GM19455 (cell line): Measurements from ENCODE around the gene STYXL2.

ENCODE experiments used
- ATAC-seq: cut with Tn5 transposase; IDR thresholded peaks from one replicate; pipeline ENCODE4 v1.9.1; 2021; ENCODE audit not compliant: unreplicated experiment

Gene STYXL2

DNA sequence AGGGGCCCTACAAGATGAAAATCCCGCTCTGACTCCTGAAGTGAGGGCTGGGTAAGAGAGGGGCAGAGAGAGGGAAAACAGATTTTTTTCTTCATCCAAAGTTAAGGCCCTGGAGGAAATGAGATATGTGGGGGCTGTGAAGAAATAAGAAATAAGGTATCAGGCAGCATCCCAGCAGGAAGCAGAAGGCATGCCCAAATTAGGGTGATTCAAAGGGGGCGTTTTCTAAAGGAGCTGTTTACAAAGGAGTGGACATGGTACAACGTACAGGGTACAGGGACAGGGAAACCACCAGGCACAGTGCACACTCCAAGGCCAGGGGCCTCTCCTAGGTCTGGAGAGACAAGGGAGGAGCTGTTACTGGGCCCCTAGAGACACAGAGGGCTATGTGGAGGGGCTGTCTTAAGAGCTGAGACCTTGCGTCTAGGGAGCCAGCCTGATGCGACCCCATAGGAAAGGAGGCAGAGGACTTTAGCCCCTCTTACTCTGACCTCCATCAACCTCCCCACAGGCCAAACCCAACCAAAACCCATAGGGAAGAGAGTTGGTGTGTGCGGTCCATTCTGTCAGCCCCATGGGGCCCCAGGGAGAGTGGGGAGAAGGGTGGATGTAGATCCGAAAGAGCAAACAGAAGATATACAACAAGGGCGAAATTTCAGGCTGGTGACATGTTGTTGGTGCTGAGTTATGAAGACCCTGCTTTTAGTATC is 38.6 kb downstream of the STYXL2 start:
- no peak for ATAC-seq

DNA sequence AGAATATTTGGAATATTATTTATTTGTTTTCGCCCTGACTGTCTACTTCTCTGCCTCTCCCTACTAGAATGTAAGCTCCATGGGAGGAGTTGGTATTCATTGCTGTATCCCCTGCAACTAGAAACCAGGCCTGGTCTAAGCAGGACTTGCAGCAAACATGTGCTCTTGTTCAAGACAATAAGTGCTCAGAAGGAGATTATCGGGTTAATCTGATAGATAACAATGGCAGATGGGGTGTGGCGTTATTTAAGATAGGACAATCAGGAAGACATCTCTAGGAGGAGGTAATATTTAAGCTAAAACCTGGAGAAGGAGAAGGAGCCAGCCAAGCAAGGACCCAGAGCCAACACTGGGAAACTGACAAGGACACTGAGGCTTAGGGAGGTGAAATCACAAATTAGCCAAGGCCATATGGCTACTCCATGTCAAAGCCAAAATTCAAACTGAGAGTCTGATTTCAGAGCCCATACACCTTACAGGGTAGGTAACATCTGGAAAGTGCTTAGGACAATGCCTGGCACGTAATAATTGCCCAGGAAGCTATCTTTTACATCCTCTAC is 41.5 kb downstream of the STYXL2 start:
- no peak for ATAC-seq

DNA sequence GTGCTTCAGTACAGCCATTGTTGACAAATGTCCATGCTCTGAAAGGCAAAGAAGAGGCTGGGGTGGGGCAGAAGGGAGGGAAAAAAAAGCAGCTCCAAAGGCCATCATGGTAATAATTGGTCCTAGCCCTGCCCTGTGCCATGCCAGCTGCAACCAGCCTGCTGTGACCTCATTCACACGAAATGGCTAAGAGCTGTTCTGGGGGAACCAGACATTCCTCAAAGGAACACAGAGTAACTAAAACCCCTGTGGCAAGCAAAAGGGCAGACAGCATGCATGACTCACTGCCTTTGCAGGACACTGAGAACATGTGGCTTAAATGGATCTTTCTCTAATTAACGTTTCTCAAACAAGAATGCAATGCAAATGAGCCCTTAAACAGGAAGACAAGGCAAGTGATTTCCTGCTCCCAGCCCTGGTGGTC is 42.3 kb downstream of the STYXL2 start:
- ATAC-seq, result no peak

DNA sequence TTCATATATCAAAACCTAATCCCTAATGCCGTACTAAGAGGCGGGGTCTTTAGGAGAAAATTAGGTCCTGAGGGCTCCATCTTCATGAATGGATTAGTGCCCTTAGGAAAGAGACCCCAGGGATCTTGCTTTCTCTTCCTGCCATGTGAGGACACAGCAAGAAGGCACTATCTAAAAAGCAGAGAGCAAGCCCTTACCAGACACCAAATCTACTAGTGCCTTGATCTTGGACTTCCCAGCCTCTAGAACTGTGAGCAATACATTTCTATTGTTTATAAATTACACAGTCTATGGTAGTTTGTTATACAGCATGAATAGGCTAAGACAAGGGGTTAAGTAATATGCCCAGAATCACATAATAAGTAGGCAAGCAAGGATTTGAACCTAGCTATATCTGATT is 42.9 kb downstream of the STYXL2 start:
- ATAC-seq, result no peak

DNA sequence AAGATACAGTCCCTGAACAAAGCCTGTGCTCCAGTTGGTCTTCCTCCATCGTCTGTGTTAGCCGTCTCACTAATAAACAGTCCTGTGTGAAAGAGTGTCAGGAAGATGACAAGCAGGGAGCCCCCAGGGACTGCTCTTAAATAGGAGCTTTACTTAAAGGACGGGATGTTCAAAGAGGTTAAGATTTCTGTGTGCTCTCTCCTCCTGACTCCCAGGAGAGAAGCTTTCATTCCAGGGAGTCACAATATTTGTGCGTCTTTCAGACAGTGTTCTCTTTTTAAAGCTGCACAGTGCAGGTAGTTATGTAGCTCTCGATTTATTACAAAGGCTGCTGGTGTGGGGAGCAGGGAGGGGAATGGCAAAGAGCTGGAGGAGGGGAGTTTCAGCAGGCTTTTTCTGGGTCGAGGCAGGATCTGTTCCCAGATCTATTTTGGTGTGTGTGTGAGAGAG is 43.5 kb downstream of the STYXL2 start:
- no peak for ATAC-seq

DNA sequence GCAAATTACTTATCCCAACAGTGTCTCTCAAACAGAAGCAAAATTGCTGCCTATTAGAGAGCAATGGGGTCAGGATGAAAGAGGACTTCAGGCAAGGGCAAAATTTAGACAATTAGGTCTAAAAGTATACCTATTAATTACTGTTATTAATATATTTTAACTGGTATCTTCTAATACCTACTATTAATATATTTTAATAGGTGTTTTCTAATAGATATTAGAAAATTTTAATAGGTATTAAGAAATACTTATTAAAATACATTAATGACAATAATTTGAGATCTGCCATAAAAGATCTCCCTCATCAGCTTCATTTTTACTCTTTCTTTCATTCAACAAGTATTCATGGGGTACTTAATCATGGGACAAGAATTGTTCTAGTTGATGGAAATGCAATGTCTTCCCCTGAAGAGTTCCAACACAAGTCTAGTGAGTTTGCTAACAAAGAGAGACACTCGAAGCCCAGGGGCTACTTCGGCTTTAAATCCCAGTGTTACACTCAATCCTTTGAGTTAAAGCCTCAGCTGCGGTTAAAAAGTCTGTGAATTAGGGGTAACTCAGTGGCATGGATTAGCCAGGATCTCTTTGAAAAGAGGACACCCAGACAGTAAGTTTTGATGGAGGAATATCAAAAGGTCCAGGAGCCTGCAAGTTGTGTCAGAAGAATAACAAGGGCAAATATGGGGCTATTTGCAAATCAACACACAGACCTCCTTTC is 44.1 kb downstream of the STYXL2 start:
- ATAC-seq, result no peak

DNA sequence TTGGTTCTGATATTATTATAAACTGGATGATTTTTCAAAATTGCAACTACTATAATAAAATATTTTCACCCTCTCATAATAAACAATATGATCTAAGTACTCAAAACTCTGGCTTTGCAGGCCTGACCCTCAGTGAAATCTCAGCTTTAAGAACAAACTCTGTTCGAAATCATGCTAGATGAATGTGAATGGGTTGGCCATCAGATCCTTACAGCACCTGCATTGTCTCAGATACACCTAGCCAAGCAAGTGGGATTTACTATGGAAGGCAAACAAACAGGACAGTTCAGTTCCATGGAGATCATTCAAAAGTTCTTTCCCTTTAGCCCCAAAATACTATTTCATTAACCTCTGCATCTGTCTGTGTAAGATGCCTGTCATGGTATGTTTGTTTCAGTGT is 44.8 kb downstream of the STYXL2 start:
- no peak for ATAC-seq

DNA sequence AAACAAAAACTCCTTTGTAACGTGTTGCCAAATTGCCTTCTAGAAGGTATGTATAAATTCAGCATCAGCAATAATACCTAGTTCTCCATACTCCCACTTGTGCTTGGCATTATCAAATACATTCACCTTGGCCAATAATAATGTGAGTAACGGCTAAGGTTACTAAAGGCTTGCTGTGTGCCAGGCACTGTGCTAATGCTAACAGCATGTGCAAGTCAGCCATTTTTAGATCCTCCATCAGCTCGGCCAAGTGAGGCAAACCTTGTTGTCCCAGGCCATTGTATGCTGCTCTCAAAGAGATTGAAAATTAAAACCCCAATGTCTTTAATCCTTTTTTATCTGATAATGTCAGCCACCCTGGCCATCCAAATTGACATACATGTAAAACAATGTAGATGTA is 48.1 kb downstream of the STYXL2 start:
- ATAC-seq, result no peak
